ENCODE data around the gene DENND1C.

DNA sequence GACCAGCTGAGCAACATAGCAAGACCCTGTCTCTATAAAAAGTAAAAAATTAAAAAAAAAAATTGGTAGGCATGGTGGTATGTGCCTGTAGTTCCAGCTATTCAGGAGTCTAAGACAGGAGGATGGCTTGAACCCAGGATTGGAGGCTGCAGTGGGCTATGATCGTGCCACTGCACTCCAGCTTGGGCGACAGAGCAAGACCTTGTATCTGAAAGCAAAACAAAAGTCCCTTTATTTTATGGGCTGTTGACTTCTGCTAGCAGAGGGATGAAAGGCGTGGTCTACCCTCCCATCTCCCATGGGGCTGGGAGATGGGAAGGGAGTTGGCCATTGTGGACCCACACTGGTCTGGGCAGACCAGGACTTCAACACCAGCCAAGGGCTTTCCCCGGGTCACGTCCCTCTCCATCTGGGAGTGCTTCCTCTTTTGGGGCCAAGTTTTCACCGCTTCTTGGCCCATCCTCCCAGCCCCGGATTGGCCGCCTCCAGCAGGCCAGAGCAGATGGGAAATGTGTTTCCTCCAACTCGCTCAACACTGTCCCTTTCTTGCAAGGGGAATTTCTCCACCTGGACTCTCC is 47.0 kb upstream of the DENND1C start:
- TF ChIP-seq CTCF (conservative IDR thresholded peaks at IDR 0.05 in 1 of 2, IDR thresholded peaks at IDR 0.05 in 1 of 2; ENCODE audit: low read depth in 1 of 2, low read length in 2 of 2) (no peak), EZH2 (IDR thresholded peaks at IDR 0.05; ENCODE audit: low read length, missing control alignments) (no peak)
